Type B pancreatic cell (in vitro differentiated cells): ENCODE measurements around the gene MLXIPL. TPM values are rescaled to one million over a fixed set of nuclear protein-coding genes. Genes with fewer than 3 reads are reported as not detected.

Source experiments
- DNase-seq: peaks from one replicate; pipeline ENCODE4 v3.0.0; 2021; ENCODE audit warnings: mixed read lengths; ENCODE audit not compliant: unreplicated experiment; ENCODE audit errors: extremely low spot score
- H3K27ac Mint-ChIP-seq: 2 replicates; pipeline ENCODE4 v1.8.0; 2021; ENCODE audit warnings: mild to moderate bottlenecking, mixed read lengths
- H3K27me3 Mint-ChIP-seq: 2 replicates; pipeline ENCODE4 v1.8.0; 2021; ENCODE audit warnings: mixed read lengths
- H3K36me3 Mint-ChIP-seq: 2 replicates; pipeline ENCODE4 v1.8.0; 2021; ENCODE audit warnings: mixed read lengths
- H3K4me1 Mint-ChIP-seq: one replicate; pipeline ENCODE4 v1.8.0; 2021; ENCODE audit warnings: mixed read lengths; ENCODE audit not compliant: unreplicated experiment
- H3K4me3 Mint-ChIP-seq: 2 replicates; pipeline ENCODE4 v1.8.0; 2021; ENCODE audit warnings: mild to moderate bottlenecking, mixed read lengths
- H3K9me3 Mint-ChIP-seq: 2 replicates; pipeline ENCODE4 v1.8.0; 2021; ENCODE audit warnings: mixed read lengths
- CTCF ChIP-seq: fragments of 200-600 bp; sonication (generic); conservative IDR thresholded peaks from 2 replicates; pipeline ENCODE4 v1.5.0; 2021; ENCODE audit warnings: antibody characterized with exemption, mild to moderate bottlenecking
- total RNA-seq: library from RNA; stranded (reverse); gene quantifications from 2 replicates; pipeline ENCODE4 v1.2.1, GENCODE V29; 2021; ENCODE audit warnings: low replicate concordance

Gene MLXIPL
- total RNA-seq, 1 donor from 2014 or later = 27.8 TPM

- Mint-ChIP-seq H3K27me3 (peaks cover 60% of the 10 kb centered on the region), H3K4me3 (no peak overlapping the region), H3K36me3 (no peaks in the 10 kb centered on the region), H3K27ac (no peak overlapping the region), H3K4me1 (no peaks in the 10 kb centered on the region), H3K9me3 (no peaks in the 10 kb centered on the region)
- DNase-seq = no peak
- no peak for TF ChIP-seq CTCF
Measured at GRCh38 chr7:73628504-73628903, 4.2 kb upstream of the MLXIPL start.

GRCh38 chr7:73626814-73627213 lies 2.5 kb upstream of the MLXIPL start:
- DNase-seq = no peak
- Mint-ChIP-seq H3K4me3 (no peak overlapping the region), H3K27me3 (peaks cover 62% of the 10 kb centered on the region), H3K4me1 (no peaks in the 10 kb centered on the region), H3K27ac (no peak overlapping the region), H3K9me3 (no peaks in the 10 kb centered on the region), H3K36me3 (no peaks in the 10 kb centered on the region)
- TF ChIP-seq CTCF = no peak

GRCh38 chr7:73625276-73625675 lies 954 bp upstream of the MLXIPL start:
- no peak for TF ChIP-seq CTCF
- Mint-ChIP-seq H3K27ac (no peak overlapping the region), H3K4me3 (no peak overlapping the region), H3K9me3 (no peaks in the 10 kb centered on the region), H3K27me3 (peaks cover 62% of the 10 kb centered on the region), H3K4me1 (no peaks in the 10 kb centered on the region), H3K36me3 (no peaks in the 10 kb centered on the region)
- no peak for DNase-seq

- Mint-ChIP-seq H3K4me1 (no peaks in the 10 kb centered on the region), H3K9me3 (no peaks in the 10 kb centered on the region), H3K27me3 (peaks cover 61% of the 10 kb centered on the region), H3K36me3 (no peaks in the 10 kb centered on the region), H3K27ac (no peak overlapping the region), H3K4me3 (peak overlapping the region; percentile 74)
- TF ChIP-seq CTCF = no peak
- DNase-seq = no peak
Measured at GRCh38 chr7:73624669-73625001, 313 bp upstream of the MLXIPL start.

GRCh38 chr7:73622909-73623797 lies 1.2 kb downstream of the MLXIPL start:
- H3K27me3 Mint-ChIP-seq = peaks cover 49% of the 10 kb centered on the region

More at GRCh38 chr7:73622909-73623797, 1.2 kb downstream of the MLXIPL start:
- no peaks in the 10 kb centered on the region for H3K9me3 Mint-ChIP-seq
- H3K4me3 Mint-ChIP-seq = peak overlapping the region; percentile 82
- no peaks in the 10 kb centered on the region for H3K4me1 Mint-ChIP-seq
- H3K36me3 Mint-ChIP-seq = no peaks in the 10 kb centered on the region
- peak overlapping the region; percentile 23 for H3K27ac Mint-ChIP-seq
- TF ChIP-seq CTCF = no peak
- no peak for DNase-seq
